Loucy (cell line): Measurements from ENCODE around the gene LPP.

Experiments
- CTCF ChIP-seq: fragments of 200-600 bp; sonication (generic); conservative IDR thresholded peaks from 2 replicates; pipeline ENCODE4 v1.5.1; 2014; ENCODE audit warnings: mild to moderate bottlenecking, antibody characterized with exemption, low read length
- EZH2phosphoT487 ChIP-seq: fragments of 200-600 bp; IDR thresholded peaks from 2 replicates; pipeline ENCODE4 v1.6.1; 2018; ENCODE audit warnings: antibody characterized with exemption, mild to moderate bottlenecking, moderate library complexity, borderline replicate concordance

DNA sequence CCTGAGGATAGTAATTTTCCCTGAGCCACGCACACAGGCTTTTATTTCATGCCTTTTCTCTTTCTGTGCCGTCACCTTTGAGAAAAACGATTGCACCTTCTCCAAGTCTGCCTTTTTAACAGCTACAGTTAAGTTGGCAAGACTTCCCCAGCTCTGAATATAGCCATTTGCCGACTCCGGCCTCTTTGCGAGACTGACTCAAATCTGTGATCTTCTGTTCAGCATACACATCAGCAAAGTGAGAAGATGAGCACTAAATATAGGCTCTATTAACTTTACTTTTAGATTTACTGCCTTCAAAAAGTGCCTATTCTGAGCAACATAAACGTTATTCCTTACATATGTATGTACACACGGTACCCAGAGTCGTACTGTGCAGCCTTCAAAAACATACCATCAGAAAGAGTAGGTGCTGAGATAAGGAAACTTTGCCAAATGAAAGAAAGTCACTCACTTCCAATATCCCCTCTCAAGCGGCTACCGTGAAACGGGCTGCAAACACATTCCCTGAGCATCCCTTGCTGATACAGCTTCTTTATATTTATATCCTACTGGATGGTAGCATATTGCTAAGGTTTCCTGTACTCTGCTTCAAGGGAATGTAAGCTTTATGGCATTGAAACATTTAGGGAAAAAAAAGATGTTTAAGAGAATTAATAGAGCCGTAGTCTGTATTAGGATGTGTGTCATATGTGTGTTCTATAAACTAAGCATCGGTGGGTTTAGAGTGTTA lies 734.5 kb downstream of the LPP start:
- TF ChIP-seq EZH2phosphoT487 (no peak), CTCF (no peak)
